GM21367 (cell line): ENCODE measurements around the gene THBD.

ENCODE experiments used
- ATAC-seq: cut with Tn5 transposase; IDR thresholded peaks from one replicate; pipeline ENCODE4 v1.9.1; 2021; ENCODE audit not compliant: unreplicated experiment

THBD gene

GRCh38 chr20:23085436-23086055 is 36.1 kb upstream of the THBD start:
- ATAC-seq: no peak

DNA sequence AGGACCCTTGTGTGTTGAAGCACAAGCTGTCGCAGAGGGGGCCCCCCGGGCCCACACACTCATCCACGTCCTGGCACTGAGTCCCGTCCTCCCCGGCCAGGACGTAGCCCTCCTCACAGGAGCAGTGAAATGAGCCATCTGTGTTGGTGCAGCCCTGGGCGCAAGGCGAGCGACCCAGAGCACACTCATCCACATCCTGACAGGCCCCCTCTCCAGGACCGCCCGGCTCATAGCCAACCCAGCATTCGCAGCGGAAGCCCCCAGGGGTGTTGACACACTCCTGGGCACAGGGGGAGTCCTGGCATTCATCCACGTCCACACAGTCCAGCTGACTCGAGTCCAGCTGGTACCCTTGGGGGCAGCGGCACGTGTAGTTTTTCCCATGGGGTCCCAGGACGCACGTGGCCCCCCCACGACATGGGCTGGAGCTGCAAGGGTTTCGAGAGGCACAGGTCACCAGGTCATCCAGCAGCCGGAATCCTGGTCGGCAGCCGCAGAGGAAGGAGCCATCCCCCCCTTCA is 35.4 kb upstream of the THBD start:
- no peak for ATAC-seq

GRCh38 chr20:23084282-23084844 is 34.9 kb upstream of the THBD start:
- no peak for ATAC-seq

DNA sequence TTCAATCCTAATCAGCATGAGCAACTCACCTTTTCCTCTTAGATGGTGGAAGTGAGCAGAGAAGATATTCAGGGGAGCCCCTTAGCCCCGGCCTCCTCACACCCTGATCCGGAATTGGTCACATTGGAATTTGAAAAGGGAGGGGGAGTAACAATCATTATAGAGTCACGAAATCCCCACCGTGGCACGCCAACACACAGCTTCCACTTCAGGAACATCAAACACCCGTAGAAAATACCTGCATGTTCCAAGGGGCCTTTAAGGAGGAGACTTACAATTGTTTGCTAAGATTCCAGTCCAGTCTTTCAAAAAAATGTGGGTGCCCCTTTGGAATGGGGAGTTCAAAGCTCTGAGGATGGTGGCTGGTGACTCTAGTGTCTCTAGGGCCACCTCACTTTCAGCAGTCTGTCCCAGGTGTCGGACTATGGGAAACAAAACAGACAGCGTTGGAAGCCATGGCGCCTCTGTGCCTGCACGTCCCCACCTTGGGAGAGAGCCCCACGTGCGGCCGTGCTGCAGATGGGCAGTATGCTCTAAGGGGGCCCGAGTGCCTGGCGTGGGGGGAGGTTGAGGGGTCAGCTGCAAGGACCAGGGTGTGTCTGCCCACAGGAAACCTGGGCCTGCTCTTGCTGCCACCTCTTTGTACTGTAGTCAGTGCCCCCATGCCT is 34.2 kb upstream of the THBD start:
- ATAC-seq: no peak

DNA sequence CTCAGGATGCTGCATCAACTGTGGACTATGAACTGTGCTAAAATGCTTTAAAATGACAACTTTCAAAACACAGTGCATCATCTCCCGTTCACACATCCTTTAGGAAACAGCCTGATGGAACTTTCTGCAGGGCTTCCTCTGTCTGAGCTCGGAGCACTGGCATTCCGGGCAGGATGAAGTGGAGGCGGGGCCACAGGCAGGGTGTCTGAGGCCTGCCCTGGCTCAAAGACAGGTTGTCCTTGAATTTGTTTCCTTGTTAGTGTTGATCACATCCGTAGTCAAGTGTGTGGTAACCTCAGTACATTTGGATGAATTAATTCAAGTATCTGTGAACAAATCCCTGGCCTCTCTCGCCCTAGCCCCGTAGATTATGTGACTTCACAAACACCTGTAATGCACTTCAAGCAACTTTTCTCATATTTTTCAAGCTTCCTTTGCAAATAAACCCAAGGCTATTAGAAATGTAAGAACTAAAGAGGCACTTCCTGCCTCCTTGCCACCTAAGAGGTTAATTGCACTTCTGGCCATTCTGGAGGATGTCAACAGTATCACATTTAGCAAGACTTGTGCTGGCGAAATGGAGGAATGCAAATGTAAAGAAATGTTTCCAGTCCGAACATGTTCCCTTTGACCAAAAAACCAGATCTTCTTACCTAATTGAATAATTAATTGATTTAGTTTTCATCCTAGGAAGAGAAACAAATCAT is 33.5 kb upstream of the THBD start:
- no peak for ATAC-seq

- no peak for ATAC-seq
Measured at GRCh38 chr20:23081263-23081819, 31.9 kb upstream of the THBD start.

DNA sequence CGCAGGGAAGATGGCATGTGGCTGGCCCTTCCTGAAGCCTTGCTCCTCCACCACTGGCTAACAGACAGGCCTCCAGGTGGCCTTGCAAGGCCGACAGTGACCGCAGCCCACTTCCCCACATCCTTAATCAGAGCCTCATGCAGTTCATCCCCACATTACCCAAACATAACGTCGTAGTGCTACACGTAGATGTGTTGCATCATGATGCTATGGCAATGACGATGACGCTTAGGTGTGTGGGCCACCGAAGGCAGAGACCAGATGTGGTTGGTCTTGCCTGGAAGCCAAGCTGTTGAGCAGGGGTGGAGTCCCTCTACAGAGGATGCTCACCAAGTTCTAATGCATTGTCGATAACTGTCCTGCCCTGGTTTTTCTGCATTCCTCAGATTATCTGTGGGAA is 31.0 kb upstream of the THBD start:
- no peak for ATAC-seq

GRCh38 chr20:23079926-23080325 is 30.5 kb upstream of the THBD start:
- ATAC-seq: no peak

DNA sequence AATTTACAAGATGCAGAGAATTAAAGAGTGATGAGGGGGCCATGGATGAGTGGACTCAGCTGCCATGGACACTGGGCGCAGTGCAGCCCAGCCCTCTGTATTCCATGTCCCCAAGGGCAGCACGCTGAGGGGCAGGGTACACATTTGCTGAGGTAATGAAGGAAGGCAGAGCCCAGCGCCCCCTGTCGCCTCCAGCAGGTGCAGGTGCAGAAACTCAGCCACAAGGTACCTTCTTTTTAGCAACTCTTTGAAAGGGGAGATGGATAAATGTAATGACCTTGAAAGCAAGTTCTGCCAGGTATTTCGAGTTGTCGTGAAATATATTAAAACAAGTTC is 29.5 kb upstream of the THBD start:
- ATAC-seq: no peak

DNA sequence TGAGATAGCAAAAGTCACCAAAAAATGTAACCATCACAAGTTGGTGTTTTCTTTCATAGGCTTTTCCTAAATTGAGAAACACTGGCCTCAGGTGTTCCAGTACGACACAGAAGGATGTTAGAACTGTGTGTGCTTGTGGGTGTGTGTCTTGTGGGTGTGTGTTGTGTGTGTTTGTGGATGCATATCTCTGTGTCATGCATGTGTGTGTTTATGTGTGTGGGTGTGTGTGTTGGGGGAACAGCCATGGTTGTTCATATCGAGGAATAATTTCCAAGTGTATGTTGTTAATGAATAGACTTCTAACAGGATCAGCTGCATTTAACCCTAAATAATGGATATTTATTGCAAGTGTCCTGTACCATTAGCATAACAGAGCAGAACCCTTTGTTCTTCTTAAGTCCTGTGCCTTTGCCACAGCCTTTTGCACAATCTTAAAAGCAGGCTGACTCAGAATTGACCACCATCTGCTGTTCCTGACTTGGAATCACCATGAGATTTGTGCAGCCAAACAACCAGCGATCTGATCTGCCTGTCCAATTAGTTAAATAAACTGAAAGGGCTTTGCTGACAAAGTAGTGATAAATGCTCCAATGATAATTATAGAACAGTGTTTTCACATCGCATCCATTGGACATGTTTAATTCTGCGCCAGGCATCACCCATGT is 29.0 kb upstream of the THBD start:
- no peak for ATAC-seq

GRCh38 chr20:23077277-23077676 is 27.8 kb upstream of the THBD start:
- ATAC-seq: no peak

- ATAC-seq: no peak
Measured at GRCh38 chr20:23074052-23074451, 24.6 kb upstream of the THBD start.

GRCh38 chr20:23072892-23073586 is 23.6 kb upstream of the THBD start:
- ATAC-seq: no peak

GRCh38 chr20:23071996-23072395 is 22.5 kb upstream of the THBD start:
- ATAC-seq: no peak

DNA sequence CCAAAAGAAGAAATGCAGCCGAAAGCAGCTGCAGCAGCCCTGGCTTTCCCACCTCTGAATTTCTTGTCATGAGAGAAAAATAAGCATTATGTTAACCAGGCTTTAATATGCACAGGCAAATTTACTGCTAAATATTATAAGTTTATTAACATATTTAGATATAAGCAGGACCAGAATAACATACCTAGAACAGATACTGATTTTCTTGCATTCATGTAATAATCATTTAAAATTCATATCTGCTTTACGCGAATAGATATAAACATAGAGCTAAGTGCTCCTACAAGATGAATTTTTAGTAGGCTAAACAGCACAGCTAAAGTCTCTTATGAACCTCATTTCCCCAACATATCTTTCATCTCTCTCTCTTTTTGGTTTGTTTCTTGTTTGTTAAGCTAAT is 21.9 kb upstream of the THBD start:
- no peak for ATAC-seq

DNA sequence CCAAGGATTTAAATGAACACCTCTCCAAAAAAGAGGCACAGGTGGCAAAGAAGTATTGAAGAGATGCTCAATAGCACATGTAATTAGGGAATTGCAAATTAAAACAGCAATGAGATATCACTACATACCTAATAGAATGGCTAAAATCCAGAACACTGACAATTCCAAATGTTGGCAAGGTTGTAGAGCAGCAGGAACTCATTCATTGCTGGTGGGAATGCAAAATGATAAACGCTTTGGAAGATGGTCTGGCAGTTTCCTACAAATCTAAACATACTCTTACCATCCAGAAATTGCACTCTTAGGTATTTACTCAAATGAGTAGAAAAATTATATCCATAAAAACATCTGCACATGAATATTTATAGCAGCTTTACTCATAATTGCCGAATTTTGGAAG is 19.6 kb upstream of the THBD start:
- no peak for ATAC-seq

DNA sequence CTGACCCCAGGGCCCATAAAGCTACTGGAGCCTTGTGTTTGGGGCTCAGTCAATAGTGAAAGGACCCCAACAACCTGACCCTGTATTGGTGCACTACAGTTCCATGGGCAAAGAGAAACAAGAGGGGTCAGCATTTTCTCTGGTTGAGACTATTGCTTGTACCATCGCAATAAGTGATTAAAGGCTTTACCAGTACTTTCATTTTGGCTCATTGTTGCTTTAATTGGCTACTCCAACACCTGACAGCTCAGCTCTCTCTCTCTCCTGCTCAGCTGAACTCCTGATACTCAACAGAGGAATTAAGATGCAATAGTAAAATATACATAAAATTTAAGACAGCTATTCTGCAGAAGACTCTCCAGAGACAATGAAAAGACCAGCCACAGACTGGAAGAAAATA is 18.8 kb upstream of the THBD start:
- ATAC-seq: no peak

- no peak for ATAC-seq
Measured at GRCh38 chr20:23066772-23067171, 17.3 kb upstream of the THBD start.

DNA sequence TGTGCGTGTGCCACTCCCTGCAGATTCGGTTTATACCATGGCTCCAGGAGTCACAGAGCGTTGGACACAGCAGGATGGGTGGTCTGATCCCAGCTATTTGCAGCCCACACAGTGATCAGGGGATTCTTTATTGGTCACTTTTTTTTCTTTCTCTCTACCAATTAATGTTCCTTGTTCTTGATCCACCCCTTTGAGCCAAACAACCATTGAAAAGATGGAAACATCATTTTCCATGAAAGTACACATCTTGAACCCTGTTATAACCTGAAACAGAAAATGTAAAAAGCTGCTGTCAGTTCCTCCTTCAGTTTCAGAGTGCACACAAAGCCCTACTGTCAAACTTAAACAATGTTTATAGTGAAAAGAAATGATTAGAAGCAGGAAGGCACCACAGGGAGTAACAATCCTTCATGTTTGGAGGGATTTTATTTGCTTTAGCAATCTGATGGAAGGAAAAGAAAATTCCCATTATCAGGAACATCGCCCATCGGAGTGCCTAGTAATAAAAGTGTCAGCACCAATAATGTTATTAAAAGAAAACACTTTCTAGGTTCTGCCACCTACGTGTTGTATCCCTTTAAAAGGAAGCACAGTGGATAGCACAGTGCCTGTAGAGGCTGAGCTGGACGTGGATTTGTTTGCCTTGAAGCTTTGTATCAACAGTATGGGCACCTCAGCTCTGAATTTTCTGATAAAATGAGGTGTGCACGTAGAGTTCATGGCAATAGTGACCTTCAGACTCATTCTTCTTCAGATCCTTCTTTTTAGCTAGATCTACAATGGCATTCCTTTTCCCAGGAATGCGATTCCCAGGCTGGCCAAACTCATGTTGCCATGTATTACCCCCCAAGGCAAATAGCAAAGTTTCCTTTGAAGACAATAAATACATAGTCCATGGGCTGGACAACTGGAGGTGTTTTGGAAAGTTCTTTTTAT is 16.1 kb upstream of the THBD start:
- no peak for ATAC-seq
